Stomach (tissue), 4 donors: ENCODE data around the gene SORCS2.

Experiments
- CTCF ChIP-seq, 7 experiments: fragments of 450-650 bp in 4 of 7; fragments of 200-600 bp in 3 of 7; sonication (generic) in 3 of 7; IDR thresholded peaks; one replicate each; pipeline ENCODE4 v1.5.1; 2016 to 2019; ENCODE audit warnings: antibody characterized with exemption in 7 of 7, control low read depth in 2 of 7, mild to moderate bottlenecking in 1 of 7
- EP300 ChIP-seq: sonication (generic); formaldehyde crosslinking; IDR thresholded peaks from one replicate; pipeline ENCODE4 v1.6.1; 2017; ENCODE audit warnings: antibody characterized with exemption
- POLR2AphosphoS5 ChIP-seq, 3 donors: sonication (generic); formaldehyde crosslinking; IDR thresholded peaks; one replicate each; pipeline ENCODE4 v1.6.1; 2016; ENCODE audit warnings: antibody characterized with exemption in 3 of 3

GRCh38 chr4:7396186-7396910 lies 204.0 kb downstream of the SORCS2 start:
- TF ChIP-seq CTCF (IDR thresholded peaks at IDR 0.05) = no peak
- no peak for TF ChIP-seq POLR2AphosphoS5 (IDR thresholded peaks at IDR 0.05)
- no peak for TF ChIP-seq EP300
